K562 (cell line): ENCODE data around the gene LAMB3. TPM values are rescaled to one million over a fixed set of nuclear protein-coding genes. Genes with fewer than 3 reads are reported as not detected.

Source experiments
- ATAC-seq: fragments of 200-7000 bp; cut with Tn5 transposase; 3 replicates; pipeline ENCODE4 v1.9.1; 2020; ENCODE audit warnings: moderate library complexity
- BruUV-seq: library from RNA; stranded (reverse); fragments of 400-500 nt; replicated peaks from 2 replicates; lab custom pipeline; 2021; lab: Mats Ljungman, UMichigan
- CTCF ChIA-PET: fragments of 300-600 bp; formaldehyde crosslinking; extraction: SDS; loops from one replicate; lab custom pipeline; 2021; ENCODE audit warnings: low intra/inter-chr PET ratio; lab: Yijun Ruan, JAX
- POLR2A ChIA-PET: fragments of 300-600, 350-650 bp; sonication (Branson Sonifier 250); formaldehyde crosslinking; extraction: SDS; loops from one replicate; lab custom pipeline; 2021; ENCODE audit warnings: antibody characterized with exemption, inconsistent platforms; lab: Yijun Ruan, JAX
- DNase-seq, 4 experiments: peaks; one replicate each; pipeline versions ENCODE4 v3.0.0 to v3.0.0-alpha.2; 2011 to 2018; ENCODE audit warnings: low spot score in 3 of 4, mixed read lengths in 3 of 4; ENCODE audit errors: extremely low read depth in 1 of 4
- FAIRE-seq: peaks from 2 replicates; lab custom pipeline; 2011; peaks lifted over from hg19 to GRCh38; lab: Jason Lieb, UNC
- H2AFZ ChIP-seq: 2 replicates; pipeline ENCODE4 v1.6.0; 2011; ENCODE audit warnings: low read depth, low read length, control low read depth, inconsistent platforms
- H3K27ac ChIP-seq: fragments of 200-600 bp; 3 replicates; pipeline ENCODE4 v1.8.0; 2011; ENCODE audit warnings: low read depth, mild to moderate bottlenecking, control low read depth, inconsistent platforms, low read length, moderate library complexity, mixed read lengths; ENCODE audit errors: extremely low read depth
- H3K27me3 ChIP-seq, 2 experiments: fragments of 300-600 bp in 1 of 2; 2 replicates in 1 of 2; 3 replicates in 1 of 2; pipeline versions ENCODE4 v1.6.0 to v1.8.0; 2011; ENCODE audit warnings: inconsistent platforms in 2 of 2, low read length in 2 of 2, mild to moderate bottlenecking in 1 of 2, mixed read lengths in 1 of 2, moderate library complexity in 1 of 2; ENCODE audit not compliant: control insufficient read depth in 2 of 2, insufficient read depth in 2 of 2
- H3K36me3 ChIP-seq: fragments of 300-600 bp; 3 replicates; pipeline ENCODE4 v1.8.0; 2011; ENCODE audit warnings: mild to moderate bottlenecking, low read length, inconsistent platforms; ENCODE audit not compliant: control insufficient read depth, insufficient read depth
- H3K4me1 ChIP-seq, 2 experiments: fragments of 200-600 bp in 1 of 2; replicated peaks in 1 of 2; 2 replicates in 1 of 2; 3 replicates in 1 of 2; pipeline versions ENCODE4 v1.5.1 to v1.8.0; 2011; ENCODE audit warnings: inconsistent platforms in 2 of 2, low read length in 2 of 2, mild to moderate bottlenecking in 1 of 2, mixed read lengths in 1 of 2, moderate library complexity in 1 of 2; ENCODE audit not compliant: control insufficient read depth in 2 of 2, insufficient read depth in 2 of 2
- H3K4me2 ChIP-seq: 2 replicates; pipeline ENCODE4 v1.6.1; 2011; ENCODE audit warnings: low read length, control low read depth, inconsistent platforms, mixed read lengths; ENCODE audit not compliant: insufficient read depth
- H3K4me3 ChIP-seq: fragments of 200-600 bp; sonication (generic), shearing (Covaris generic); 2 replicates; pipeline ENCODE4 v1.5.1; 2016; ENCODE audit warnings: control low read depth, inconsistent platforms
- H3K79me2 ChIP-seq: fragments of 200-600 bp; 3 replicates; pipeline ENCODE4 v1.8.0; 2011; ENCODE audit warnings: low read length, inconsistent platforms; ENCODE audit not compliant: control insufficient read depth, insufficient read depth
- H3K9ac ChIP-seq, 2 experiments: 2 replicates each; pipeline versions ENCODE4 v1.6.0 to v1.6.1; 2011; ENCODE audit warnings: low read depth in 2 of 2, low read length in 2 of 2, control low read depth in 1 of 2, inconsistent platforms in 1 of 2, mild to moderate bottlenecking in 1 of 2, mixed read lengths in 1 of 2; ENCODE audit not compliant: insufficient read depth in 1 of 2
- H3K9me1 ChIP-seq: one replicate; pipeline ENCODE4 v1.6.0; 2011; ENCODE audit warnings: inconsistent platforms, mild to moderate bottlenecking, low read length, moderate library complexity; ENCODE audit not compliant: control insufficient read depth, insufficient read depth
- H3K9me3 ChIP-seq: replicated peaks from 2 replicates; pipeline ENCODE4 v1.5.1; 2011; ENCODE audit warnings: low read depth, low read length, inconsistent platforms; ENCODE audit not compliant: control insufficient read depth, insufficient read depth
- H4K20me1 ChIP-seq: replicated peaks from 2 replicates; pipeline ENCODE4 v1.6.1; 2011; ENCODE audit warnings: low read length, inconsistent platforms, mixed read lengths; ENCODE audit not compliant: control insufficient read depth, insufficient read depth
- CHD4 ChIP-seq: fragments of 200-600 bp; sonication (generic); IDR thresholded peaks from 3 replicates; pipeline ENCODE4 v1.6.1; 2012; ENCODE audit warnings: low read depth, mild to moderate bottlenecking, mixed read lengths, low read length, inconsistent platforms; ENCODE audit not compliant: insufficient read depth, insufficient replicate concordance, poor library complexity, severe bottlenecking
- CREBBP ChIP-seq: IDR thresholded peaks from one replicate; pipeline ENCODE4 v1.6.1; 2012; ENCODE audit warnings: low read depth, mild to moderate bottlenecking, control low read depth, inconsistent platforms, low read length
- GTF2F1 ChIP-seq: IDR thresholded peaks from 2 replicates; pipeline ENCODE4 v1.6.1; 2011; ENCODE audit warnings: low read depth, low read length, improper control_type of control experiment
- JUND ChIP-seq, 2 experiments: IDR thresholded peaks; 2 replicates in 1 of 2; 3 replicates in 1 of 2; pipeline ENCODE4 v1.6.1; 2011; ENCODE audit warnings: borderline replicate concordance in 2 of 2, low read depth in 2 of 2, low read length in 2 of 2, improper control_type of control experiment in 1 of 2, missing biosample characterization in 1 of 2, missing genetic modification characterization in 1 of 2, missing genetic modification reagents in 1 of 2
- KDM4B ChIP-seq, 2 experiments: fragments of 450-650 bp in 1 of 2; sonication (generic) in 1 of 2; IDR thresholded peaks; 2 replicates each; pipeline ENCODE4 v1.6.1; 2016 to 2017; ENCODE audit warnings: borderline replicate concordance in 2 of 2, antibody characterized with exemption in 1 of 2, low read depth in 1 of 2, mild to moderate bottlenecking in 1 of 2
- MTF1 ChIP-seq: fragments of 250-450 bp; sonication (Bioruptor Pico); IDR thresholded peaks from 2 replicates; pipeline ENCODE4 v1.9.0; 2021; ENCODE audit warnings: moderate library complexity, mild to moderate bottlenecking, inconsistent platforms, borderline replicate concordance
- POU5F1 ChIP-seq: fragments of 150-350 bp; IDR thresholded peaks from 2 replicates; pipeline ENCODE4 v1.6.1; 2014; ENCODE audit warnings: borderline replicate concordance, low read length, low read depth, mild to moderate bottlenecking; ENCODE audit not compliant: partially characterized antibody
- ZNF436 ChIP-seq: fragments of 250-450, 450-650 bp; sonication (Bioruptor Pico); formaldehyde crosslinking; IDR thresholded peaks from 2 replicates; pipeline ENCODE4 v1.7.0; 2020; ENCODE audit warnings: mild to moderate bottlenecking
- ZNF507 ChIP-seq: conservative IDR thresholded peaks from 2 replicates; pipeline ENCODE4 v1.6.1; 2017; ENCODE audit warnings: missing genetic modification characterization, missing compliant biosample characterization
- WGBS: fragments of 100-300 bp; shearing (Covaris generic); methylation state at CpG from one replicate; pipeline ENCODE4 v1.1.6; 2016; ENCODE audit warnings: low coverage, mixed read lengths; ENCODE audit not compliant: insufficient coverage; ENCODE audit errors: missing lambda C conversion rate; 5-methylcytosine and 5-hydroxymethylcytosine counted together
- in situ Hi-C: fragments of 300-500 bp; cut with MboI; formaldehyde crosslinking; loops from 4 replicates; pipeline ENCODE4 v1.15.0; 2018; ENCODE audit warnings: inconsistent platforms, mixed read lengths
- intact Hi-C: fragments of 100-400 bp; cut with micrococcal nuclease; formaldehyde crosslinking; loops from 2 replicates; pipeline ENCODE4 v1.14.2; 2022
- polyA plus RNA-seq, 8 experiments: library from polyadenylated mRNA; depleted of rRNA in 4 of 8; stranded (reverse) in 5 of 8; unstranded in 3 of 8; fragments of >200 nt; fragmentation: Nextera tagmentation in 2 of 8; fragmentation: Illumina TruSeq in 1 of 8; extraction: Ambion mirVana in 2 of 8; extraction: Trizol in 1 of 8; gene quantifications; 2 replicates each; pipeline versions ENCODE4 v1.2.1 to v1.2.3, GENCODE V29; 2011 to 2014; ENCODE audit warnings: inconsistent platforms in 1 of 8, missing spikeins in 1 of 8
- total RNA-seq, 7 experiments: library from RNA; depleted of rRNA in 6 of 7; stranded (reverse); fragments of >200 nt in 6 of 7; fragmentation: Illumina TruSeq in 2 of 7; extraction: Trizol in 2 of 7; gene quantifications; 2 replicates each; pipeline versions ENCODE4 v1.2.1 to v1.2.3, GENCODE V29; 2011 to 2021; ENCODE audit warnings: low replicate concordance in 1 of 7
- TF ChIP-seq, protein P1 (sequence below): fragments of 250-450 bp; sonication (Bioruptor Pico); IDR thresholded peaks from 2 replicates; pipeline ENCODE4 v1.8.0; 2022; ENCODE audit warnings: inconsistent platforms, mild to moderate bottlenecking, moderate library complexity, borderline replicate concordance
- TF ChIP-seq, protein P2 (sequence below): fragments of 250-450 bp; sonication (Bioruptor Pico); IDR thresholded peaks from 2 replicates; pipeline ENCODE4 v1.4.0; 2020

The LAMB3 gene
- total and polyA plus RNA-seq, 9 of the 15 experiments (the other 6 are each of a cell fraction or from before 2014, with no cell fraction given) = 0.08 to 1.3 (median 0.91) TPM

DNA sequence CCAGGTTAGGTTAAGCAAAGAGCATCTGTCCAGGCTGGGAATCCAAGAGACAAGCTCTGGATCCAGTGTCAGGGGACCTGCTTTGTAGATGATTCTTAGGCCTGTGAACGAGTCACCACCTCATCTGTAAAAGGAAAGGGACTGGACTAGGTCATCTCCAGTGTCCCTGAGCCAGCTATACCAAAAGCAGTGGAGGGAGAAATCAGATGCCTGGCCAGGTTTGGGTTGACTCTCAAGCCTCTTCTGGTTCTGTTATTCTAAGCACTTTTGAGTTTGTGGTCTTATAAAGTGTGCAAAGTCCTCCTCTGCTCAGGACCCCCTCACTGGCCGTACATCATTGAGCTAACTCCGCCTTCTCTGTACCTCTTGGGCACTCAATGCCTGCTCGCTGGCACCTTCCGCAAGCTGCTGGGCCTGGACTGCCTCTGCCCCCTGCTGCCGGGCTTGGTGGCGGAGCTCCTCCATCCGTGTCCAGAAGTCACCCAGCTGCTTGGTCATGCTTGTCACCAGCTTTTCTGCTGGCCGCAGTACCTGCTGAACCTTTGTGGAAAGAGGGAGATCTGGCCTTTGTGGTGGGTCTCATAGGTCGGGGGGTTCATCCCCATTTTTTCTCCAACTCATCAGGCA is 35.1 kb downstream of the LAMB3 start (continued):
- TF ChIP-seq, protein P1, sequence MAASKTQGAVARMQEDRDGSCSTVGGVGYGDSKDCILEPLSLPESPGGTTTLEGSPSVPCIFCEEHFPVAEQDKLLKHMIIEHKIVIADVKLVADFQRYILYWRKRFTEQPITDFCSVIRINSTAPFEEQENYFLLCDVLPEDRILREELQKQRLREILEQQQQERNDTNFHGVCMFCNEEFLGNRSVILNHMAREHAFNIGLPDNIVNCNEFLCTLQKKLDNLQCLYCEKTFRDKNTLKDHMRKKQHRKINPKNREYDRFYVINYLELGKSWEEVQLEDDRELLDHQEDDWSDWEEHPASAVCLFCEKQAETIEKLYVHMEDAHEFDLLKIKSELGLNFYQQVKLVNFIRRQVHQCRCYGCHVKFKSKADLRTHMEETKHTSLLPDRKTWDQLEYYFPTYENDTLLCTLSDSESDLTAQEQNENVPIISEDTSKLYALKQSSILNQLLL (CRISPR knock-in tag) = no peak
- TF ChIP-seq KDM4B (IDR thresholded peaks at IDR 0.05; ENCODE audit: borderline replicate concordance in 2 of 2, low read depth in 1 of 2) (no peak), GTF2F1 (no peak), POU5F1 (no peak), CHD4 (no peak)

DNA sequence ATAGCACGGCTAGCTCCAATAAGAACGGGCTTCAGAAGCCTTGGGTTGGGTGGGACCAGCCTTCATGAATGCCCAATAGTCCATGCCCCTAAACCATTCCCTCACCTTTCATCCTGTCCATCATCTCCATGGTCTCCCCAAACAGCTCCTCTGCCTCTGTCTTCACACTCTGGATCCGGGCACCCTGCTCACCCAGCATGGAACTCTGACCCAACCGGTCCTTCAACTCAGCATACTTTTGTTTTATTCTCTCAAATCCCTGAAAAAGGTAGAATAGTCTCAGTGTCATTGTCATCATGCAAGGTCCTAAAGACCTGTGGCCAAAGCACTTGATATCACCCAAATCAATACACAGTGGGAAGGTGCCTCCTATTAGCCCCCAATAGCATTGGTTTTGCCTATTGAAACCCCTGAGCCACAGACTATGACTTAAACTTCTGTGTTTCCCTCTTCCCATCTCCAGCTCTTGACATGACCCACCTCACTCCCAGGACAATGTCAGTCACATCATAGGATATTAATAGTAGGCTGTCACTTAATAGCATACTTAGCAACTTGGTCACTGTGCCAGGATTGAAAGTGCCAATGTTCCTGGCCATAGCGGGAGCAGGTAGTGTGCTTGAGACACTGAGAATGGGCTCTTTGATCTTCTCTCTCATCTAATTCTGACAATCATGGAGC is 35.7 kb downstream of the LAMB3 start:
- no peaks in the 10 kb centered on the region for H3K9me1 ChIP-seq
- H3K4me3 ChIP-seq = no peak overlapping the region
- FAIRE-seq = no peak
- H3K27me3 ChIP-seq = peaks cover 38 to 85% of the 10 kb centered on the region in 2 experiments
- ChIA-PET POLR2A (interaction anchor here (0.7 kb wide), 1 partner anchor 77 kb away, joined by 3 read pairs; no protein-coding TSS in a partner anchor), CTCF (no interaction called here)
- H2AFZ ChIP-seq = no peak overlapping the region
- BruUV-seq = no TSS peak
- no peak overlapping the region for H3K9ac ChIP-seq
- no peaks in the 10 kb centered on the region for H3K79me2 ChIP-seq
- ATAC-seq = no peak
- in situ Hi-C loops (no loop called here), intact Hi-C loops (no loop called here)
- H4K20me1 ChIP-seq = peaks cover 3% of the 10 kb centered on the region; the same call in 1 of the 2 replicates
- no peaks in the 10 kb centered on the region for H3K36me3 ChIP-seq
- no peaks in the 10 kb centered on the region for H3K9me3 ChIP-seq
- H3K4me1 ChIP-seq = no peaks in the 10 kb centered on the region
- 5% methylated on average over 5 of the region's 5 CpGs for WGBS
- DNase-seq = no peak
- H3K27ac ChIP-seq = no peak overlapping the region
- no peak overlapping the region for H3K4me2 ChIP-seq
- TF ChIP-seq, protein P2, sequence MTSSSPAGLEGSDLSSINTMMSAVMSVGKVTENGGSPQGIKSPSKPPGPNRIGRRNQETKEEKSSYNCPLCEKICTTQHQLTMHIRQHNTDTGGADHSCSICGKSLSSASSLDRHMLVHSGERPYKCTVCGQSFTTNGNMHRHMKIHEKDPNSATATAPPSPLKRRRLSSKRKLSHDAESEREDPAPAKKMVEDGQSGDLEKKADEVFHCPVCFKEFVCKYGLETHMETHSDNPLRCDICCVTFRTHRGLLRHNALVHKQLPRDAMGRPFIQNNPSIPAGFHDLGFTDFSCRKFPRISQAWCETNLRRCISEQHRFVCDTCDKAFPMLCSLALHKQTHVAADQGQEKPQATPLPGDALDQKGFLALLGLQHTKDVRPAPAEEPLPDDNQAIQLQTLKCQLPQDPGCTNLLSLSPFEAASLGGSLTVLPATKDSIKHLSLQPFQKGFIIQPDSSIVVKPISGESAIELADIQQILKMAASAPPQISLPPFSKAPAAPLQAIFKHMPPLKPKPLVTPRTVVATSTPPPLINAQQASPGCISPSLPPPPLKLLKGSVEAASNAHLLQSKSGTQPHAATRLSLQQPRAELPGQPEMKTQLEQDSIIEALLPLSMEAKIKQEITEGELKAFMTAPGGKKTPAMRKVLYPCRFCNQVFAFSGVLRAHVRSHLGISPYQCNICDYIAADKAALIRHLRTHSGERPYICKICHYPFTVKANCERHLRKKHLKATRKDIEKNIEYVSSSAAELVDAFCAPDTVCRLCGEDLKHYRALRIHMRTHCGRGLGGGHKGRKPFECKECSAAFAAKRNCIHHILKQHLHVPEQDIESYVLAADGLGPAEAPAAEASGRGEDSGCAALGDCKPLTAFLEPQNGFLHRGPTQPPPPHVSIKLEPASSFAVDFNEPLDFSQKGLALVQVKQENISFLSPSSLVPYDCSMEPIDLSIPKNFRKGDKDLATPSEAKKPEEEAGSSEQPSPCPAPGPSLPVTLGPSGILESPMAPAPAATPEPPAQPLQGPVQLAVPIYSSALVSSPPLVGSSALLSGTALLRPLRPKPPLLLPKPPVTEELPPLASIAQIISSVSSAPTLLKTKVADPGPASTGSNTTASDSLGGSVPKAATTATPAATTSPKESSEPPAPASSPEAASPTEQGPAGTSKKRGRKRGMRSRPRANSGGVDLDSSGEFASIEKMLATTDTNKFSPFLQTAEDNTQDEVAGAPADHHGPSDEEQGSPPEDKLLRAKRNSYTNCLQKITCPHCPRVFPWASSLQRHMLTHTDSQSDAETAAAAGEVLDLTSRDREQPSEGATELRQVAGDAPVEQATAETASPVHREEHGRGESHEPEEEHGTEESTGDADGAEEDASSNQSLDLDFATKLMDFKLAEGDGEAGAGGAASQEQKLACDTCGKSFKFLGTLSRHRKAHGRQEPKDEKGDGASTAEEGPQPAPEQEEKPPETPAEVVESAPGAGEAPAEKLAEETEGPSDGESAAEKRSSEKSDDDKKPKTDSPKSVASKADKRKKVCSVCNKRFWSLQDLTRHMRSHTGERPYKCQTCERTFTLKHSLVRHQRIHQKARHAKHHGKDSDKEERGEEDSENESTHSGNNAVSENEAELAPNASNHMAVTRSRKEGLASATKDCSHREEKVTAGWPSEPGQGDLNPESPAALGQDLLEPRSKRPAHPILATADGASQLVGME (CRISPR knock-in tag) = no peak
- TF ChIP-seq JUND (IDR thresholded peaks at IDR 0.05; ENCODE audit: borderline replicate concordance, low read depth, low read length) (no peak), JUND (tag; IDR thresholded peaks at IDR 0.05; ENCODE audit: borderline replicate concordance, low read depth, low read length) (no peak), MTF1 (CRISPR knock-in tag) (no peak), ZNF436 (no peak), ZNF507 (tag) (no peak), CREBBP (no peak)
